DOHH2 (cell line): ENCODE results near the gene ONECUT1.

Experiments used
- H3F3A ChIP-seq: fragments of 200-600 bp; sonication (generic), shearing (Covaris generic); 2 replicates; pipeline ENCODE4 v1.6.0; 2016; ENCODE audit warnings: antibody characterized with exemption, mild to moderate bottlenecking; ENCODE audit not compliant: control insufficient read depth, insufficient read depth
- H3K27ac ChIP-seq: fragments of 200-600 bp; sonication (generic); 2 replicates; pipeline ENCODE4 v1.5.1; 2014; ENCODE audit warnings: low read depth, mild to moderate bottlenecking, low read length, moderate library complexity
- H3K27me3 ChIP-seq: fragments of 200-600 bp; sonication (generic); 2 replicates; pipeline ENCODE4 v1.6.1; 2014; ENCODE audit warnings: mild to moderate bottlenecking, low read length, mixed read lengths; ENCODE audit not compliant: control insufficient read depth
- H3K36me3 ChIP-seq: fragments of 200-600 bp; sonication (generic); 2 replicates; pipeline ENCODE4 v1.6.1; 2014; ENCODE audit warnings: mild to moderate bottlenecking, low read length, moderate library complexity, mixed read lengths; ENCODE audit not compliant: control insufficient read depth
- H3K4me1 ChIP-seq: fragments of 200-600 bp; sonication (generic); 2 replicates; pipeline ENCODE4 v1.6.1; 2014; ENCODE audit warnings: mild to moderate bottlenecking, low read length, mixed read lengths; ENCODE audit not compliant: control insufficient read depth
- H3K4me2 ChIP-seq: fragments of 200-600 bp; sonication (generic); 2 replicates; pipeline ENCODE4 v1.6.0; 2014; ENCODE audit warnings: mild to moderate bottlenecking, low read length, moderate library complexity
- H3K4me3 ChIP-seq: fragments of 200-600 bp; sonication (generic); 2 replicates; pipeline ENCODE4 v1.5.1; 2014; ENCODE audit warnings: mild to moderate bottlenecking, low read length, mixed read lengths
- H3K79me2 ChIP-seq: fragments of 200-600 bp; sonication (generic); 2 replicates; pipeline ENCODE4 v1.6.1; 2014; ENCODE audit warnings: mild to moderate bottlenecking, low read length, mixed read lengths; ENCODE audit not compliant: control insufficient read depth
- H3K9me2 ChIP-seq: fragments of 200-600 bp; sonication (generic); replicated peaks from 2 replicates; pipeline ENCODE4 v1.6.1; 2014; ENCODE audit warnings: mild to moderate bottlenecking, low read length, mixed read lengths; ENCODE audit not compliant: control insufficient read depth
- H3K9me3 ChIP-seq: fragments of 200-600 bp; sonication (generic); 2 replicates; pipeline ENCODE4 v1.6.1; 2014; ENCODE audit warnings: antibody characterized with exemption, low read length, mixed read lengths; ENCODE audit not compliant: control insufficient read depth, insufficient read depth
- H4K20me1 ChIP-seq: fragments of 200-600 bp; sonication (generic); 2 replicates; pipeline ENCODE4 v1.6.0; 2014; ENCODE audit warnings: low read depth, mild to moderate bottlenecking, antibody characterized with exemption, low read length, moderate library complexity; ENCODE audit not compliant: control insufficient read depth, insufficient read depth
- CTCF ChIP-seq: fragments of 200-600 bp; sonication (generic); IDR thresholded peaks from one replicate; pipeline ENCODE4 v1.5.1; 2014; ENCODE audit warnings: antibody characterized with exemption, mild to moderate bottlenecking, low read depth, low read length; ENCODE audit not compliant: poor library complexity, severe bottlenecking
- EZH2phosphoT487 ChIP-seq: fragments of 200-600 bp; sonication (generic); IDR thresholded peaks from 2 replicates; pipeline ENCODE4 v1.6.1; 2017; ENCODE audit warnings: borderline replicate concordance, mild to moderate bottlenecking, antibody characterized with exemption, low read length, moderate library complexity, mixed read lengths

The ONECUT1 gene

GRCh38 chr15:52797625-52798501, 7.7 kb upstream of the ONECUT1 start:
- Histone ChIP-seq H3K9me2 (no peaks in the 10 kb centered on the region), H3K4me1 (peaks cover 2% of the 10 kb centered on the region), H4K20me1 (no peaks in the 10 kb centered on the region), H3K36me3 (no peaks in the 10 kb centered on the region), H3K4me3 (no peak overlapping the region), H3K9me3 (no peaks in the 10 kb centered on the region), H3F3A (no peaks in the 10 kb centered on the region), H3K4me2 (no peak overlapping the region), H3K79me2 (no peaks in the 10 kb centered on the region), H3K27ac (no peak overlapping the region), H3K27me3 (peaks cover 76% of the 10 kb centered on the region)
- no peak for TF ChIP-seq CTCF
- peak; percentile 61; the same call in 1 of the 2 replicates for TF ChIP-seq EZH2phosphoT487

- Histone ChIP-seq H3F3A (no peaks in the 10 kb centered on the region), H3K4me1 (peaks cover 8% of the 10 kb centered on the region)
Measured at GRCh38 chr15:52796753-52797520, 6.8 kb upstream of the ONECUT1 start.

GRCh38 chr15:52796228-52796521, 6.0 kb upstream of the ONECUT1 start:
- no peaks in the 10 kb centered on the region for H3K9me2 ChIP-seq
- H3K27ac ChIP-seq = no peak overlapping the region
- H3K4me1 ChIP-seq = peaks cover 8% of the 10 kb centered on the region
- H3F3A ChIP-seq = no peaks in the 10 kb centered on the region
- H3K4me3 ChIP-seq = no peak overlapping the region
- no peaks in the 10 kb centered on the region for H3K9me3 ChIP-seq
- H3K4me2 ChIP-seq = no peak overlapping the region
- no peaks in the 10 kb centered on the region for H3K79me2 ChIP-seq
- no peaks in the 10 kb centered on the region for H4K20me1 ChIP-seq
- H3K36me3 ChIP-seq = no peaks in the 10 kb centered on the region
- peaks cover 60% of the 10 kb centered on the region for H3K27me3 ChIP-seq
- TF ChIP-seq CTCF (no peak), EZH2phosphoT487 (no peak)

More at GRCh38 chr15:52796753-52797520, 6.8 kb upstream of the ONECUT1 start:
- Histone ChIP-seq H3K36me3 (no peaks in the 10 kb centered on the region), H3K4me3 (no peak overlapping the region), H3K27me3 (peaks cover 66% of the 10 kb centered on the region), H4K20me1 (no peaks in the 10 kb centered on the region), H3K79me2 (no peaks in the 10 kb centered on the region), H3K27ac (no peak overlapping the region), H3K4me2 (no peak overlapping the region), H3K9me3 (no peaks in the 10 kb centered on the region), H3K9me2 (no peaks in the 10 kb centered on the region)
- TF ChIP-seq CTCF (no peak), EZH2phosphoT487 (no peak)
